ENCODE data around the gene PPP1R9A. TPM values are rescaled to one million over a fixed set of nuclear protein-coding genes. Genes with fewer than 3 reads are reported as not detected.

The PPP1R9A gene
- total and polyA plus RNA-seq, 4 donors = 1.2 to 12.0 (median 4.5) TPM

- H3K9me3 ChIP-seq (ENCODE audit: control insufficient read depth, low read length) = no peaks in the 10 kb centered on the region
- H3K27ac ChIP-seq (ENCODE audit: low read depth in 1 of 2, low read length in 2 of 2) = no peak overlapping the region
- no peak for ATAC-seq (ENCODE audit: low FRiP score)
Measured at GRCh38 chr7:94906065-94906851, 1.1 kb upstream of the PPP1R9A start.

GRCh38 chr7:94907811-94908322, 473 bp downstream of the PPP1R9A start:
- Histone ChIP-seq H3K4me3 (ENCODE audit: low read length in 2 of 2) (peak overlapping the region; percentile 84 to 90), H3K27me3 (ENCODE audit: control insufficient read depth in 1 of 2, insufficient read depth in 2 of 2, low read length in 1 of 2) (no peaks in the 10 kb centered on the region), H3K27ac (ENCODE audit: low read depth in 1 of 2, low read length in 2 of 2) (peak overlapping the region in 1 of 2 donors; percentile 0), H3K36me3 (ENCODE audit: control insufficient read depth in 1 of 2, insufficient read depth in 2 of 2, low read length in 1 of 2) (no peaks in the 10 kb centered on the region), H3K9me3 (ENCODE audit: control insufficient read depth, low read length) (no peaks in the 10 kb centered on the region), H3K4me1 (ENCODE audit: control insufficient read depth in 1 of 2, insufficient read depth in 2 of 2, low read length in 2 of 2) (peaks cover 0 to 5% of the 10 kb centered on the region in 2 donors)
- ATAC-seq (ENCODE audit: low FRiP score) (peak; percentile 57), DNase-seq (no peak)
- 1% methylated on average over 22 to 65 of the region's 65 CpGs for WGBS, 2 donors
- intact Hi-C loops (cut with DNase I) = loop anchor here in 1 of 2 donors (5.0 kb wide), 1 partner anchor 64 kb away; no protein-coding TSS in a partner anchor

More at GRCh38 chr7:94906065-94906851, 1.1 kb upstream of the PPP1R9A start:
- intact Hi-C loops (cut with DNase I) = loop anchor here in 1 of 2 donors (5.0 kb wide), 1 partner anchor 66 kb away; no protein-coding TSS in a partner anchor
- DNase-seq = no peak
- peaks cover 0 to 3% of the 10 kb centered on the region in 2 donors for H3K4me1 ChIP-seq (ENCODE audit: control insufficient read depth in 1 of 2, insufficient read depth in 2 of 2, low read length in 2 of 2)
- no peaks in the 10 kb centered on the region for H3K27me3 ChIP-seq (ENCODE audit: control insufficient read depth in 1 of 2, insufficient read depth in 2 of 2, low read length in 1 of 2)
- WGBS, 2 donors = 92 to 96% methylated on average over 8 of the region's 8 CpGs
- no peaks in the 10 kb centered on the region for H3K36me3 ChIP-seq (ENCODE audit: control insufficient read depth in 1 of 2, insufficient read depth in 2 of 2, low read length in 1 of 2)
- no peak overlapping the region for H3K4me3 ChIP-seq (ENCODE audit: low read length in 2 of 2)

GRCh38 chr7:94908323-94909178, 1.2 kb downstream of the PPP1R9A start:
- Histone ChIP-seq H3K27me3 (ENCODE audit: control insufficient read depth in 1 of 2, insufficient read depth in 2 of 2, low read length in 1 of 2) (no peaks in the 10 kb centered on the region), H3K4me3 (ENCODE audit: low read length in 2 of 2) (peak overlapping the region; percentile 84 to 90), H3K9me3 (ENCODE audit: control insufficient read depth, low read length) (no peaks in the 10 kb centered on the region), H3K36me3 (ENCODE audit: control insufficient read depth in 1 of 2, insufficient read depth in 2 of 2, low read length in 1 of 2) (no peaks in the 10 kb centered on the region), H3K27ac (ENCODE audit: low read depth in 1 of 2, low read length in 2 of 2) (no peak overlapping the region), H3K4me1 (ENCODE audit: control insufficient read depth in 1 of 2, insufficient read depth in 2 of 2, low read length in 2 of 2) (peaks cover 0 to 6% of the 10 kb centered on the region in 2 donors)
- 0 to 2% methylated on average over 27 of the region's 27 CpGs for WGBS, 2 donors
- DNase-seq = peak; percentile 41 to 76
- intact Hi-C loops (cut with DNase I) = loop anchor here in 1 of 2 donors (5.0 kb wide), 1 partner anchor 64 kb away; no protein-coding TSS in a partner anchor
- ATAC-seq (ENCODE audit: low FRiP score) = peak; percentile 49

GRCh38 chr7:94909179-94909466, 1.7 kb downstream of the PPP1R9A start:
- intact Hi-C loops (cut with DNase I) = loop anchor here in 1 of 2 donors (5.0 kb wide), 1 partner anchor 63 kb away; no protein-coding TSS in a partner anchor
- no peak for ATAC-seq (ENCODE audit: low FRiP score)
- Histone ChIP-seq H3K9me3 (ENCODE audit: control insufficient read depth, low read length) (no peaks in the 10 kb centered on the region), H3K4me3 (ENCODE audit: low read length in 2 of 2) (peak overlapping the region; percentile 84 to 90), H3K36me3 (ENCODE audit: control insufficient read depth in 1 of 2, insufficient read depth in 2 of 2, low read length in 1 of 2) (no peaks in the 10 kb centered on the region), H3K27me3 (ENCODE audit: control insufficient read depth in 1 of 2, insufficient read depth in 2 of 2, low read length in 1 of 2) (no peaks in the 10 kb centered on the region), H3K27ac (ENCODE audit: low read depth in 1 of 2, low read length in 2 of 2) (no peak overlapping the region), H3K4me1 (ENCODE audit: control insufficient read depth in 1 of 2, insufficient read depth in 2 of 2, low read length in 2 of 2) (peaks cover 0 to 6% of the 10 kb centered on the region in 2 donors)
- WGBS, 2 donors = 67 to 75% methylated on average over 2 of the region's 2 CpGs
- no peak for DNase-seq

- DNase-seq = no peak
- no peak overlapping the region for H3K27ac ChIP-seq (ENCODE audit: low read depth in 1 of 2, low read length in 2 of 2)
- no peak overlapping the region for H3K4me3 ChIP-seq (ENCODE audit: low read length in 2 of 2)
- intact Hi-C loops (cut with DNase I) = no loop called here
- no peak for ATAC-seq (ENCODE audit: low FRiP score)
- H3K27me3 ChIP-seq (ENCODE audit: control insufficient read depth in 1 of 2, insufficient read depth in 2 of 2, low read length in 1 of 2) = no peaks in the 10 kb centered on the region
- peaks cover 0 to 6% of the 10 kb centered on the region in 2 donors for H3K4me1 ChIP-seq (ENCODE audit: control insufficient read depth in 1 of 2, insufficient read depth in 2 of 2, low read length in 2 of 2)
- H3K9me3 ChIP-seq (ENCODE audit: control insufficient read depth, low read length) = no peaks in the 10 kb centered on the region
- H3K36me3 ChIP-seq (ENCODE audit: control insufficient read depth in 1 of 2, insufficient read depth in 2 of 2, low read length in 1 of 2) = no peaks in the 10 kb centered on the region
Measured at GRCh38 chr7:94912085-94912484, 4.7 kb downstream of the PPP1R9A start.

GRCh38 chr7:94913391-94913790, 6.0 kb downstream of the PPP1R9A start:
- H3K36me3 ChIP-seq (ENCODE audit: control insufficient read depth in 1 of 2, insufficient read depth in 2 of 2, low read length in 1 of 2) = no peaks in the 10 kb centered on the region
- DNase-seq (no peak), ATAC-seq (ENCODE audit: low FRiP score) (no peak)
- H3K27me3 ChIP-seq (ENCODE audit: control insufficient read depth in 1 of 2, insufficient read depth in 2 of 2, low read length in 1 of 2) = no peaks in the 10 kb centered on the region
- H3K4me3 ChIP-seq (ENCODE audit: low read length in 2 of 2) = no peak overlapping the region
- intact Hi-C loops (cut with DNase I) = no loop called here
- H3K9me3 ChIP-seq (ENCODE audit: control insufficient read depth, low read length) = no peaks in the 10 kb centered on the region
- H3K27ac ChIP-seq (ENCODE audit: low read depth in 1 of 2, low read length in 2 of 2) = no peak overlapping the region
- H3K4me1 ChIP-seq (ENCODE audit: control insufficient read depth in 1 of 2, insufficient read depth in 2 of 2, low read length in 2 of 2) = peaks cover 0 to 6% of the 10 kb centered on the region in 2 donors

GRCh38 chr7:94921911-94922310, 14.5 kb downstream of the PPP1R9A start:
- DNase-seq = no peak
- Histone ChIP-seq H3K27me3 (ENCODE audit: control insufficient read depth in 1 of 2, insufficient read depth in 2 of 2, low read length in 1 of 2) (no peaks in the 10 kb centered on the region), H3K9me3 (ENCODE audit: control insufficient read depth, low read length) (no peaks in the 10 kb centered on the region), H3K4me3 (ENCODE audit: low read length in 2 of 2) (no peak overlapping the region), H3K36me3 (ENCODE audit: control insufficient read depth in 1 of 2, insufficient read depth in 2 of 2, low read length in 1 of 2) (no peaks in the 10 kb centered on the region), H3K27ac (ENCODE audit: low read depth in 1 of 2, low read length in 2 of 2) (no peak overlapping the region), H3K4me1 (ENCODE audit: control insufficient read depth in 1 of 2, insufficient read depth in 2 of 2, low read length in 2 of 2) (no peaks in the 10 kb centered on the region)
- intact Hi-C loops (cut with DNase I) = no loop called here
- no peak for ATAC-seq (ENCODE audit: low FRiP score)
- 85 to 98% methylated on average over 4 of the region's 4 CpGs for WGBS, 2 donors

- Histone ChIP-seq H3K27ac (ENCODE audit: low read depth in 1 of 2, low read length in 2 of 2) (no peak overlapping the region), H3K4me1 (ENCODE audit: control insufficient read depth in 1 of 2, insufficient read depth in 2 of 2, low read length in 2 of 2) (no peaks in the 10 kb centered on the region), H3K4me3 (ENCODE audit: low read length in 2 of 2) (no peak overlapping the region), H3K36me3 (ENCODE audit: control insufficient read depth in 1 of 2, insufficient read depth in 2 of 2, low read length in 1 of 2) (no peaks in the 10 kb centered on the region), H3K9me3 (ENCODE audit: control insufficient read depth, low read length) (no peaks in the 10 kb centered on the region), H3K27me3 (ENCODE audit: control insufficient read depth in 1 of 2, insufficient read depth in 2 of 2, low read length in 1 of 2) (no peaks in the 10 kb centered on the region)
- intact Hi-C loops (cut with DNase I) = no loop called here
- ATAC-seq (ENCODE audit: low FRiP score) = no peak
- WGBS, 2 donors = 76 to 85% methylated on average over 1 of the region's 1 CpG
- no peak for DNase-seq
Measured at GRCh38 chr7:94922457-94922856, 15.1 kb downstream of the PPP1R9A start.
